Neural crest cell (in vitro differentiated cells): ENCODE measurements around the gene TARS3. TPM values are rescaled to one million over a fixed set of nuclear protein-coding genes. Genes with fewer than 3 reads are reported as not detected.
A peak's percentile ranks its signal among the peaks of the same experiment; 100 is the strongest.

Experiments used
- DNase-seq: peaks from one replicate; pipeline ENCODE4 v3.0.0; 2021; ENCODE audit warnings: low read depth, mixed read lengths, low spot score
- H3K27ac Mint-ChIP-seq: one replicate; pipeline ENCODE4 v1.8.0; 2021; ENCODE audit warnings: mild to moderate bottlenecking, mixed read lengths; ENCODE audit not compliant: unreplicated experiment
- H3K27me3 Mint-ChIP-seq: 2 replicates; pipeline ENCODE4 v1.8.0; 2021; ENCODE audit warnings: low read depth, mild to moderate bottlenecking, mixed read lengths
- H3K36me3 Mint-ChIP-seq: 2 replicates; pipeline ENCODE4 v1.8.0; 2021; ENCODE audit warnings: low read depth, mild to moderate bottlenecking, mixed read lengths
- H3K4me1 Mint-ChIP-seq: 2 replicates; pipeline ENCODE4 v1.8.0; 2021; ENCODE audit warnings: mixed read lengths
- H3K4me3 Mint-ChIP-seq: one replicate; pipeline ENCODE4 v1.8.0; 2021; ENCODE audit warnings: mild to moderate bottlenecking, mixed read lengths
- H3K9me3 Mint-ChIP-seq: 2 replicates; pipeline ENCODE4 v1.8.0; 2021; ENCODE audit warnings: mixed read lengths
- total RNA-seq: library from RNA; stranded (reverse); gene quantifications from 2 replicates; pipeline ENCODE4 v1.2.1, GENCODE V29; 2021
- TF ChIP-seq, protein P1 (sequence below): fragments of 200-600 bp; sonication (generic); conservative IDR thresholded peaks from 2 replicates; pipeline ENCODE4 v1.5.0; 2021; ENCODE audit warnings: antibody characterized with exemption, mild to moderate bottlenecking

The TARS3 gene
- total RNA-seq, 1 donor from 2014 or later, result 18.1 TPM

DNA sequence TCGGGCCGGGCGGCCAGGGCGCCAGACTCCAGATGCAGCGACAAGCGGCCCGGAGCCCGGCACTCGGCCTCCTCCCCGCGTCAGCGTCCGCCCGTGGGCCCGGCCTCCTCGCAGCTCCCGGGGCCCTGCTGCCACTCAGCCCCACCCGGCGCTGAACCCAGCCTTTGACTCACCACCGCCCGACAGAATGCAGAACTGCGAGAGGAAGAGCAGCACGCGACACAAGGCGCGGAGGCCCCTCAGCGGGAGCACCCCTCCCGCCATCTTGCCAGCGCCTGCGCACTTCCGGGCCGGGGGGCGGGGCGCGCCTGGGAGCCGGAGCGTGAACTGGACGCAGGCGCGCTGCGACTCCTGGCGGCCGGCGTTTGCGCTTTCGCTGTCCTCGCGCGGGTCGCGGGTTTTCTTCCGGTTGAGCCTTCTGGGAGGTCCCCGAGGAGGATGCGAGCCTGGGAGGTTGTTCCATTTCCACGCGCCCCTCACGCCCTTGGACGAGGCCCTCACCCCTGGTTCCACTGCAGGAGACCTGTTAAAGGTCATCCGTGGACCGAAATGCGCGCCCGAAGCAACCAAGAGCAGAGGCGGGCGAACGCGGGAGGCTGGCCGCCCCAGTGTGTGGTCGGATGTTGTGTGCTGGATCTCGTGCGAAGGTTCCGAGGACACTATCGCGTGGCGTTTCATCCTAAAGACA is 72.0 kb downstream of the TARS3 start, which contains the start of gene TM2D3:
Gene TM2D3 (minus strand): TSS at position 284 of the 688 bp plus-strand sequence. CDS start 20 bp downstream, at position 264.
- H3K4me3 Mint-ChIP-seq, result peak within 1 kb of the TSS; percentile 86
- peaks cover 3% of the 10 kb centered on the region for H3K36me3 Mint-ChIP-seq

DNA sequence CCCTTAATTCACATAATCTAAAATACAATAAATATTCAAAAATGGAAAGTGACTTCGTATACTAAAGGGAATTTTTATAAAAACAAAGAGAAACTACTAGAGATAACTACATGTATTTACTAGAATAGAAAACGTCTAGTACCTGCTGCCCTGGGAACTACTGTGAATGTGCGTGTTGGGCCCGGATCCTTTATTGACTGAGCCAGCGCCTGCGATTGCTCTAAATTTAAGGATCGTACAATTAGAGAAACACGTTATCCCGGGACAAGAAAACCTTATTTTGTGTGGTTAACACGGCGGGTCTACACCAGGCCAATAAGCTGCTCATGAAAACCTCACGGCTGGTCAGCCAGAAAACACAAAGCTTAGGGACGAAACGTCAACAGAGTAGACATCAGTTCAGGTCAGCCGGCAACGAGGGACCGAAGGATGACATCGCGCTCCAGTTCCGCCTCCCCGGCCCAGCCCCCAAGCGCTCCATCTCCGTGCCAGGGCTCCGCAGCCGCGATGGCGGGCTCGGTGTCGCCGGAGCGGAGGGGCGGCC is 72.6 kb downstream of the TARS3 start:
- Mint-ChIP-seq H3K4me1 (peaks cover 23% of the 10 kb centered on the region), H3K9me3 (no peaks in the 10 kb centered on the region), H3K36me3 (peaks cover 3% of the 10 kb centered on the region), H3K27ac (peak overlapping the region; percentile 97), H3K27me3 (no peaks in the 10 kb centered on the region), H3K4me3 (peak overlapping the region; percentile 86)
- TF ChIP-seq, protein P1, sequence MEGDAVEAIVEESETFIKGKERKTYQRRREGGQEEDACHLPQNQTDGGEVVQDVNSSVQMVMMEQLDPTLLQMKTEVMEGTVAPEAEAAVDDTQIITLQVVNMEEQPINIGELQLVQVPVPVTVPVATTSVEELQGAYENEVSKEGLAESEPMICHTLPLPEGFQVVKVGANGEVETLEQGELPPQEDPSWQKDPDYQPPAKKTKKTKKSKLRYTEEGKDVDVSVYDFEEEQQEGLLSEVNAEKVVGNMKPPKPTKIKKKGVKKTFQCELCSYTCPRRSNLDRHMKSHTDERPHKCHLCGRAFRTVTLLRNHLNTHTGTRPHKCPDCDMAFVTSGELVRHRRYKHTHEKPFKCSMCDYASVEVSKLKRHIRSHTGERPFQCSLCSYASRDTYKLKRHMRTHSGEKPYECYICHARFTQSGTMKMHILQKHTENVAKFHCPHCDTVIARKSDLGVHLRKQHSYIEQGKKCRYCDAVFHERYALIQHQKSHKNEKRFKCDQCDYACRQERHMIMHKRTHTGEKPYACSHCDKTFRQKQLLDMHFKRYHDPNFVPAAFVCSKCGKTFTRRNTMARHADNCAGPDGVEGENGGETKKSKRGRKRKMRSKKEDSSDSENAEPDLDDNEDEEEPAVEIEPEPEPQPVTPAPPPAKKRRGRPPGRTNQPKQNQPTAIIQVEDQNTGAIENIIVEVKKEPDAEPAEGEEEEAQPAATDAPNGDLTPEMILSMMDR, result no peak
- no peak for DNase-seq

More for the DNA sequence above, 72.0 kb downstream of the TARS3 start, which contains the start of gene TM2D3:
- TF ChIP-seq, protein P1, result peak; percentile 84
- Mint-ChIP-seq H3K27ac (peak within 1 kb of the TSS; percentile 97), H3K4me1 (peaks cover 23% of the 10 kb centered on the region), H3K27me3 (no peaks in the 10 kb centered on the region), H3K9me3 (no peaks in the 10 kb centered on the region)
- DNase-seq, result peak; percentile 92

DNA sequence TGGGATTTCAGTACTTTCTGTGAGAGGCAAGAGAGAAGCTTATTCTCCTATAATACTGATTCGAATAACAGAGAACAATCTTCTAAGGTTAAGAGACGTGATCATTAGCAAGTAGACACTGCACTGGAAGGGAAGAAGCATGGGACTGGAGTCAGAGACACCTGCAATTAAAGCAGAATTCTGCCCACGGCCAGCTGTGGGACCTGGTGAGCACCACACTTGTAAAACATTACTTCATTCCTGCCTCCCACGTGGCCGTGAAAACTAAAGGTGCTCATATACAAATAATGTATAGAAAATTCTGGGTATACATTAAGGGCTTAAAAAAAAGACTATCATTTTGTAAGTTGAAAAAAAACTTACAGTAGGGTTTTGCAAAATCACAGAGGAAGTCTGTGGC is 74.1 kb downstream of the TARS3 start:
- H3K27ac Mint-ChIP-seq, result no peak overlapping the region
- peaks cover 5% of the 10 kb centered on the region for H3K36me3 Mint-ChIP-seq
- no peaks in the 10 kb centered on the region for H3K9me3 Mint-ChIP-seq
- no peak for DNase-seq
- H3K4me3 Mint-ChIP-seq, result peak overlapping the region; percentile 53
- TF ChIP-seq, protein P1, result no peak
- peaks cover 23% of the 10 kb centered on the region for H3K4me1 Mint-ChIP-seq
- no peaks in the 10 kb centered on the region for H3K27me3 Mint-ChIP-seq

DNA sequence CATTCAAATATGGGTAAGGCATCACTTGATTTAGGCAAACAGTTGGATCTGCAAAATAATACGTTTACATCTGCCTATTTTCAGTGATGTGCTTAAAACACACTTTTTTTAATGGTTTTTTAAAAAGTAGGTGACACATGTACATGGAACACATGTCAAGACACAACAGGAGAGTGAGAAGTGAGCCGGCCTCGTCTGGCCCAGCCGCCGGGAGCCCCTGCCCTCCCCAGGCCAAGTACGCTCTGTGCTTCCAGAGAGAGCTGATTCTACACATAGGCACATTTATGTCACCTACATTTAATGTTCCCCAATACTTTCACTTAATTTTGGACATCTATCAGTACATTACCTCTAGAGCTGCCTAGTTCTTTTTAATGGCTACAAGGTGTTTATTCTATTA is 75.9 kb downstream of the TARS3 start:
- H3K4me1 Mint-ChIP-seq, result peaks cover 20% of the 10 kb centered on the region
- DNase-seq, result no peak
- H3K27ac Mint-ChIP-seq, result no peak overlapping the region
- TF ChIP-seq, protein P1, result no peak
- H3K9me3 Mint-ChIP-seq, result no peaks in the 10 kb centered on the region
- no peak overlapping the region for H3K4me3 Mint-ChIP-seq
- no peaks in the 10 kb centered on the region for H3K27me3 Mint-ChIP-seq
- peaks cover 8% of the 10 kb centered on the region for H3K36me3 Mint-ChIP-seq

DNA sequence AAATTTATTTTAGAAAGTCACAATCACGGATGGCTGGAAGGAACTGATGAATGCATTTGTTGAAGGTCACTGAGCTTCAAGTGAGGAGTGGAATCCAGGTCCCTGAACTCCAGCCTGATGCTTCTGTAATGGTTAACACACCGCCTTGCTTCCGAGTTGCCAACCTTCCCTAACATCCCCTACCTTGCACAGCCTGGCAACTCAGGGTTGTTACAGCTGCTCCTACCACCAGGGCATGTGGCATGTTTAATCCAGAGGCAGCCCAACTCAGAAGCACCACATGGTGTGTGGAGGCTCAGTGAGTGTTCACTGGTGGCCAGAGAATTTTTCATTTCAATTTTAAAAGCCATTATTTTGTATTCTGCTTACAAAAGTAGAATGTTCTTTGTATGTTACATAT is 77.0 kb downstream of the TARS3 start:
- H3K27ac Mint-ChIP-seq, result no peak overlapping the region
- H3K27me3 Mint-ChIP-seq, result no peaks in the 10 kb centered on the region
- no peak for DNase-seq
- peaks cover 8% of the 10 kb centered on the region for H3K36me3 Mint-ChIP-seq
- H3K4me1 Mint-ChIP-seq, result peaks cover 24% of the 10 kb centered on the region
- TF ChIP-seq, protein P1, result no peak
- no peaks in the 10 kb centered on the region for H3K9me3 Mint-ChIP-seq
- no peak overlapping the region for H3K4me3 Mint-ChIP-seq
